H1 (cell line): ENCODE data around the gene MIF4GD. TPM values are rescaled to one million over a fixed set of nuclear protein-coding genes. Genes with fewer than 3 reads are reported as not detected.

Experiments used
- BACH1 ChIP-seq: IDR thresholded peaks from 2 replicates; pipeline ENCODE4 v1.6.1; 2012; ENCODE audit warnings: low read length, improper control_type of control experiment
- EZH2 ChIP-seq: fragments of 200-600 bp; sonication (generic); IDR thresholded peaks from 2 replicates; pipeline ENCODE4 v1.7.1; 2012; ENCODE audit warnings: low read depth, mild to moderate bottlenecking, moderate library complexity, low read length, inconsistent platforms; ENCODE audit not compliant: severe bottlenecking
- GABPA ChIP-seq: IDR thresholded peaks from 2 replicates; pipeline ENCODE4 v1.6.1; 2011; ENCODE audit warnings: mild to moderate bottlenecking, low read length, moderate library complexity, borderline replicate concordance; ENCODE audit not compliant: insufficient read depth
- MAX ChIP-seq: IDR thresholded peaks from 2 replicates; pipeline ENCODE4 v1.6.1; 2012; ENCODE audit warnings: inconsistent platforms
- SAP30 ChIP-seq: fragments of 300-600 bp; sonication (generic); IDR thresholded peaks from 2 replicates; pipeline ENCODE4 v1.7.1; 2012; ENCODE audit warnings: low read length, moderate library complexity, mild to moderate bottlenecking, inconsistent platforms; ENCODE audit not compliant: insufficient read depth, insufficient replicate concordance
- polyA plus RNA-seq, 7 experiments: library from polyadenylated mRNA; depleted of rRNA in 3 of 7; stranded (reverse) in 5 of 7; unstranded in 2 of 7; fragments of >200 nt in 5 of 7; fragments of 200-250 nt in 2 of 7; gene quantifications; 1 replicate in 5 of 7; 2 replicates in 1 of 7; 4 replicates in 1 of 7; pipeline versions ENCODE4 v1.2.1 to v1.2.3, GENCODE V29; 2011 to 2013; ENCODE audit warnings: missing spikeins in 2 of 7, mixed read lengths in 2 of 7
- total RNA-seq: library from RNA; stranded (reverse); fragmentation: NEBNext Ultra II Directional; extraction: Animal tissue kit (Norgen Biotek cat#: 25700); gene quantifications from 2 replicates; pipeline ENCODE4 v1.2.1, GENCODE V29; 2021

MIF4GD gene
- total and polyA plus RNA-seq, 2 of the 8 experiments (the other 6 are each of a cell fraction or from before 2014, with no cell fraction given), result 16.1 to 51.1 TPM

GRCh38 chr17:75261336-75262111 is 9.5 kb downstream of the MIF4GD start, which contains the start of the genes GGA3 and MRPS7 (continued):
- peak; percentile 78 for TF ChIP-seq MAX
- no peak for TF ChIP-seq SAP30
- 0 out of 2 replicates have a peak, but pooled peaks have one; percentile 47 for TF ChIP-seq GABPA
- TF ChIP-seq BACH1, result peak; percentile 53; the same call in 1 of the 2 replicates
- TF ChIP-seq EZH2, result no peak
